GM13976 (cell line): Measurements from ENCODE around the gene CLIC5.
"Not testable (repeated sequence)": the region's sequence is repeated elsewhere in the genome, so short reads cannot be mapped to it uniquely, and the experiment has no call there.

Experiments
- DNase-seq: peaks from one replicate; pipeline ENCODE4 v3.0.0; 2012; ENCODE audit warnings: low spot score
- CTCF ChIP-seq: IDR thresholded peaks from 2 replicates; pipeline ENCODE4 v1.5.1; 2012; ENCODE audit warnings: borderline replicate concordance, mild to moderate bottlenecking; ENCODE audit not compliant: insufficient read depth; ENCODE audit errors: extremely low read depth, missing control alignments, control extremely low read depth
- in situ Hi-C: fragments of 300-500 bp; cut with MboI; formaldehyde crosslinking; loops from one replicate; pipeline ENCODE4 v1.12.0; 2022; ENCODE audit warnings: low sequenced_read_pairs, mixed read lengths, inconsistent platforms; ENCODE audit not compliant: unreplicated experiment

CLIC5 gene

GRCh38 chr6:45929421-45930361, 86.0 kb downstream of the CLIC5 start:
- in situ Hi-C loops, result loop anchor here (10.0 to 25.0 kb wide), 2 partner anchors 283 to 1265 kb away; no protein-coding TSS in a partner anchor
- no peak for DNase-seq
- TF ChIP-seq CTCF, result no peak

- no peak for TF ChIP-seq CTCF
- in situ Hi-C loops, result loop anchor here (10.0 to 25.0 kb wide), 2 partner anchors 283 to 1264 kb away; no protein-coding TSS in a partner anchor
- no peak for DNase-seq
These were observed 86.8 kb downstream of the CLIC5 start for GRCh38 chr6:45928721-45929305.

GRCh38 chr6:45927421-45928320, 88.0 kb downstream of the CLIC5 start:
- no peak for TF ChIP-seq CTCF
- DNase-seq, result no peak
- in situ Hi-C loops, result loop anchor here (10.0 to 25.0 kb wide), 2 partner anchors 285 to 1263 kb away; no protein-coding TSS in a partner anchor

GRCh38 chr6:45926423-45926822, 89.2 kb downstream of the CLIC5 start:
- in situ Hi-C loops, result loop anchor here (10.0 to 25.0 kb wide), 2 partner anchors 286 to 1262 kb away; no protein-coding TSS in a partner anchor

GRCh38 chr6:45924763-45925342, 90.8 kb downstream of the CLIC5 start:
- TF ChIP-seq CTCF, result no peak
- in situ Hi-C loops, result loop anchor here (10.0 to 25.0 kb wide), 3 partner anchors 213 to 1260 kb away; no protein-coding TSS in a partner anchor
- DNase-seq, result no peak

More at GRCh38 chr6:45926423-45926822, 89.2 kb downstream of the CLIC5 start:
- DNase-seq, result not testable (repeated sequence)

GRCh38 chr6:45923831-45924391, 91.7 kb downstream of the CLIC5 start:
- DNase-seq, result peak; percentile 38
- in situ Hi-C loops, result loop anchor here (10.0 to 25.0 kb wide), 2 partner anchors 212 to 1259 kb away; no protein-coding TSS in a partner anchor
- TF ChIP-seq CTCF, result no peak
